ES-I3 (cell line): ENCODE measurements around the gene ADGRB2.

Source experiments
- H3K36me3 ChIP-seq: 2 replicates; pipeline ENCODE4 v1.6.1; 2013; ENCODE audit warnings: mild to moderate bottlenecking, low read length, control low read depth, moderate library complexity; ENCODE audit not compliant: insufficient read depth
- H3K4me1 ChIP-seq: 2 replicates; pipeline ENCODE4 v1.6.1; 2013; ENCODE audit warnings: mild to moderate bottlenecking, control low read depth, low read length; ENCODE audit not compliant: insufficient read depth
- H3K9ac ChIP-seq: 2 replicates; pipeline ENCODE4 v1.6.1; 2013; ENCODE audit warnings: low read depth, mild to moderate bottlenecking, low read length, moderate library complexity
- H3K9me3 ChIP-seq: 2 replicates; pipeline ENCODE4 v1.6.1; 2013; ENCODE audit warnings: mild to moderate bottlenecking, low read length, moderate library complexity; ENCODE audit not compliant: control insufficient read depth, insufficient read depth

Gene ADGRB2

GRCh38 chr1:31683997-31684396, 80.1 kb downstream of the ADGRB2 start:
- Histone ChIP-seq H3K36me3 (no peaks in the 10 kb centered on the region), H3K9ac (no peak overlapping the region), H3K4me1 (peaks cover 6% of the 10 kb centered on the region; the same call in 1 of the 2 replicates), H3K9me3 (no peaks in the 10 kb centered on the region)

- Histone ChIP-seq H3K4me1 (peaks cover 4% of the 10 kb centered on the region; the same call in 1 of the 2 replicates), H3K9ac (no peak overlapping the region), H3K36me3 (no peaks in the 10 kb centered on the region), H3K9me3 (no peaks in the 10 kb centered on the region)
Observed at GRCh38 chr1:31681415-31681814, 82.7 kb downstream of the ADGRB2 start.

DNA sequence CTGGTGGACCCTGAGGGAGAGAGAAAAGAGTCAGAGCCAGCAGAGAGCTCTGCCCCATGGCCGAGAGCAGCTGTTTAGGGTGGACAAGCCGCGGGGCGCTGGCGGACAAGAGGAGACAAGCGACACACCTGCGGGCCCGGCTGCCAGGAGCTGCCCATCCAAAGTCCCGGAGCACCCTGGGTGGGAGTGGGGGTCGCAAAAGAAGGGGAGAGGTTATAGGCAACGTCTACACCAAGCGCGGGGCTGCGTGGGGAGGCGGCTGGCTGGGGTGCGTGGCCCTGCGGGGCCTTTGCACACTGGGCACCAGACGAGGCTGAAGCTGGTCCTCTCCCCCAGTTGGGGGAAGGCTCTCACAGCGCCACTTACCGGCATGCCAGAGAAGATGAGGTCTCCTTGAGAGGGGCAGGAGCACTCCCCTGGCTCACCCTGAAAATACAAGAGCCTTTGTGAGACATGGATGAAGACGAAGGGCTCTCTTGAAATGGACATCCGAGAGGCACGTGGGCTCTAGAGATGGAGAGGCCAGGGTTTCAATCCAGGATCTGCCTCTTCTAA, 84.4 kb downstream of the ADGRB2 start:
- no peaks in the 10 kb centered on the region for H3K9me3 ChIP-seq
- no peaks in the 10 kb centered on the region for H3K36me3 ChIP-seq
- H3K4me1 ChIP-seq, result 0 out of 2 replicates have a peak, but pooled peaks cover 4% of the 10 kb centered on the region
- no peak overlapping the region for H3K9ac ChIP-seq

DNA sequence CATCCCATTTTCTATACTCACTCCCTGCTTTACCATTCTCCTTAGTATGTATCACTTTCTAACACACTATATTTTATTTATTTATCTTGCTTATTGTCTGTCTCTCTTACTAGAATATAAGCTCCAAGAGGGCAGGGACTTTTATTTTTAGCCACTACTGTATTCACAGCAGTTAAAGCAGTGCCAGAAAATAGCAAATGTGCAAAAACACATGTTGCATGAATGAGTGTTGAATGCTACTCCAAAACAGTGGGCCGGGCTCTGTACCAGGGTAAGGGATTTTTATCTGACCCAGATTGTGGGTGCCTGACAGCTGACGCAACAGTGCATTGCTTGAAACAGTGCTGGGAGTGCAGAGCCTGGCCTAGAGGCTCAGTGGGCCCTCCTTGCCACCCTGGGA, 85.0 kb downstream of the ADGRB2 start:
- no peak overlapping the region for H3K9ac ChIP-seq
- H3K4me1 ChIP-seq, result 0 out of 2 replicates have a peak, but pooled peaks cover 4% of the 10 kb centered on the region
- no peaks in the 10 kb centered on the region for H3K36me3 ChIP-seq
- H3K9me3 ChIP-seq, result no peaks in the 10 kb centered on the region

GRCh38 chr1:31678681-31679080, 85.5 kb downstream of the ADGRB2 start:
- Histone ChIP-seq H3K4me1 (0 out of 2 replicates have a peak, but pooled peaks cover 4% of the 10 kb centered on the region), H3K36me3 (no peaks in the 10 kb centered on the region), H3K9ac (no peak overlapping the region), H3K9me3 (no peaks in the 10 kb centered on the region)

- Histone ChIP-seq H3K36me3 (no peaks in the 10 kb centered on the region), H3K9me3 (no peaks in the 10 kb centered on the region), H3K9ac (no peak overlapping the region), H3K4me1 (0 out of 2 replicates have a peak, but pooled peaks cover 4% of the 10 kb centered on the region)
Observed at GRCh38 chr1:31677949-31678348, 86.2 kb downstream of the ADGRB2 start.

DNA sequence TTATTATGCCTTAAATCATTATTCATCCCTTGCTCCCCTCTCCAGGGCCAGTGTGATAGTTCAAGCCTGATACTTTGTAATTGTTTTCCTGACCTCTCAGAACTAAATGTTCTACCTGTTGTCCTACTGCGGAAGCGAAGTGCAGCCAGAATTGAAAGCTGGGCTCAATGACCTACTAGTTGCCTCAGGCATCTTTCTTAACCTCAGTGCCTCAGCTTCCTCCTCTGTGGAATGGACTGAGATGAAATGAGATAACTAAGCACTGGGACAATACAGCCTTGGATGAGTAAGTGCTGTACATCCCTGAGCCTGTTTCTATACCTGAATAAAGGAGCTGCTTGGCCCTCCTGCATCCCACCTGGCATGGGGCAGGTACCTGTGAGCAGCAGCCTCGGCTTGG, 86.7 kb downstream of the ADGRB2 start:
- no peaks in the 10 kb centered on the region for H3K9me3 ChIP-seq
- H3K4me1 ChIP-seq, result 0 out of 2 replicates have a peak, but pooled peaks cover 4% of the 10 kb centered on the region
- H3K9ac ChIP-seq, result no peak overlapping the region
- no peaks in the 10 kb centered on the region for H3K36me3 ChIP-seq
